ENCODE measurements around the gene RPL19. TPM values are rescaled to one million over a fixed set of nuclear protein-coding genes. Genes with fewer than 3 reads are reported as not detected.

The RPL19 gene
- polyA plus RNA-seq, 4 donors = 1,830 to 2,237 (median 2,122) TPM

- DNase-seq (ENCODE audit: low read depth in 4 of 4, low spot score in 2 of 4) = no peak
Measured at GRCh38 chr17:39171933-39172332, 28.1 kb upstream of the RPL19 start.

- no peak for DNase-seq (ENCODE audit: low read depth in 4 of 4, low spot score in 2 of 4)
Measured at GRCh38 chr17:39173080-39173479, 27.0 kb upstream of the RPL19 start.

- no peak for DNase-seq (ENCODE audit: low read depth in 4 of 4, low spot score in 2 of 4)
Measured at GRCh38 chr17:39173526-39174274, 26.4 kb upstream of the RPL19 start.

DNA sequence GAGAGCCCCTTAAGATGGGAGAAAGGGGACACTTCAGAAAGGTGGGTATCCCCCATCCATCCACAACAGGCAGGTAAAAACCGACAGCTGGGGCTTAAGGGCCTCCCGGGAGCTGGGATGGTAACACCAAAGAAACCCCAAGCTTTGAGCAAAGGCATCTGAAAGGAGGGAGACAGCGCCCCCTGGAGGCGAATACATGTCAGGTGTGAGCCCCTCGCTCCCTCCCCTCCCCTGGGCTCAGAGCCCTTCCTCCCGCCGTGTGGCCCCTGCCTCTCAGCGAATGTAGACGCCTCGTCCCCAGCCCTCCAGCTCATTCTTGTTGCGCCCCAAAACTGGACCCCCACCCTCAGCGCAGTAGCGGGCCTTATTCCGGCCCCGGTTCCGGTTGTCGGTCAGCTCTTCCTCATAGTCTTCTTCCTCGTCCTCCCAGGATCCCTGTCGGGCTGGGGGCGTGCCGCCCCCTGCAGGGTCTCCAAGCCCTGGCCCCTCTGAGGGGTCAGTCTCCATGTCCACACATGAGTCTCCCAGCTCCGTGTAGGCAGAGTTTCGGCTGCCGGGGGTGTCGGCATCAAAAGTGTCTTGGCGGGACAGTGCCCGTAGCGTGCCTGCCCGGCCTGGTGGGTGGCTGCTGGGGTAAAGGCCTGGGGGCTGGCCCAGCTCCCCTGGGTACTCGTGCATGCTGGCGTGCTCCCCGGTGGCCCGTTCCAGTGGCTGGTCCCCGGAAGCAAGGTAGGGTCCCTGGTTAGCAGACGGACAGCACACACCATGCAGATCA is 25.0 kb upstream of the RPL19 start:
- peak in 1 of 4 donors; percentile 67 for DNase-seq (ENCODE audit: low read depth in 4 of 4, low spot score in 2 of 4)

DNA sequence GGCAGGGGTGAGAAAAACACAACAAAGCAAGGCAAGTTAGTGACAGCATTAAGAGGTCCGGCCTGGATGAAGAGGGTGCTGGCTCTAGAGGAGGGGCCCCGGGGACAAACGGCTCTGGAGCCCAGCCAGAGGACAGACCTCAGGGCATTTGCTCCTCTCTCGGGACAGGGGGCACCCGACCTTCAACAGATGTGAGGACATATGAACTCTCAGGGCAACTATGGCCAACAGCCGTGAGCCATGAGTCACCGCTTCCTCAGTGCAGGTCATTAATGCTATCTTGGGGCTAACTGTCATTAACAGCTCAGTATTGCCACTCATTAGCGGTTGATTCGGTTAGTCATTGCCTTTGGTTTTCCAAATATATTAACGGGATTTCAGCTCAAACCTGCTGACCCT is 24.4 kb upstream of the RPL19 start:
- no peak for DNase-seq (ENCODE audit: low read depth in 4 of 4, low spot score in 2 of 4)

DNA sequence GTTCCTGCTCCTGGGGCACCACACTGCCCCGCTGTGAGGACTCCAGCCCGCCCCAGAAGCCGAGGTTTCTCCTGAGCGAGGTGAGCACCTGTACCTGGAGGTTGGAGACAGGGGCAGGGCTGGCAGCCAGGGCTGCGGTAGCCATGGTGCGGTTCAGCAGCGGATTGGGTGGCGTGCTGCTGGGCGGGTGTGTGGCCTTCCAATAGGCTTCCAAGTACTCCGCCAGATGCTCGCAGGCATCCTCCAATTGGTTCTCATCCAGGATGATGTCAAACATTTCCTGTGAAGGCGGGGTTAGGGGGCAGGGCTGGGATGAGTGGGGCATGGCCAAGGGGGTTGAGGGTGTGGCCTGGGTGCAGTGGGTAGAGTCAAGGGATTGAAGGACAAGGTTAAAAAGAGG is 22.8 kb upstream of the RPL19 start:
- no peak for DNase-seq (ENCODE audit: low read depth in 4 of 4, low spot score in 2 of 4)

DNA sequence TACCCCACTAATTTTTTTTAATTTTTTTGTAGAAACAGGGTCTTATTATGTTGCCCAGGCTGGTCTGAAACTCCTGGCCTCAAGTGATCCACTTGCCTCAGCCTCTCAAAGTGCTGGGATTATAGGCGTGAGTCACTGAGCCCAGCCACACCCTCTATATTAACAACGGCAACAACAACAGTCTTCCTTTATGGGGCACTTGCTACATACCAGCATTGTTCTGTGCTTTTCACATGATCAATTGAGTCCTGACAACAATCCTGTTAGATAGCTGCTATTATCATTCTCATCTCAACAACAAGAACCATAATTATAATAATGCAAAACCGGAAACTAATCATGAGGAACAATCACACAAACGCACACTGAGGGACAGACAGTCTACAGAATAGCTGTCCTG is 21.5 kb upstream of the RPL19 start:
- DNase-seq (ENCODE audit: low read depth in 4 of 4, low spot score in 2 of 4) = no peak

GRCh38 chr17:39181303-39181702 is 18.8 kb upstream of the RPL19 start:
- no peak for DNase-seq (ENCODE audit: low read depth in 4 of 4, low spot score in 2 of 4)

DNA sequence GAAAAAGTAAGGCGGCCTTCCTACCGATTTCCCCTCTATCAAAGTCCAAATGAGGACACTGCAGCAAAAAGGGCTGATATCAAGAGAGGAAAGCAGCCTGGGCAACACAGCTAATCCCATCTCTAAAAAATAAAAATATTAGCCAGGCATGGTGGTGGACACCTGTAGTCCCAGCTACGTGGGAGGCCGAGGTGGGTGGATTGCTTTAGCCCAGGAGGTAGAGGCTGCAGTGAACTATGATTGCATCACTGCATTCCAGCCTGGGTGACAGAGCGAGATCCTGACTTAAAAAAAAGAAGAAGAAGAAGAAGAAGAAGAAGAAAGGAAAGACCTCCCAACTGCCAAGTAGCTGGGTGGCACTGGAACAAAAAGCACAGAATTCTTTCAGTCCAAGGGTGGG is 17.0 kb upstream of the RPL19 start:
- DNase-seq (ENCODE audit: low read depth in 4 of 4, low spot score in 2 of 4) = no peak

DNA sequence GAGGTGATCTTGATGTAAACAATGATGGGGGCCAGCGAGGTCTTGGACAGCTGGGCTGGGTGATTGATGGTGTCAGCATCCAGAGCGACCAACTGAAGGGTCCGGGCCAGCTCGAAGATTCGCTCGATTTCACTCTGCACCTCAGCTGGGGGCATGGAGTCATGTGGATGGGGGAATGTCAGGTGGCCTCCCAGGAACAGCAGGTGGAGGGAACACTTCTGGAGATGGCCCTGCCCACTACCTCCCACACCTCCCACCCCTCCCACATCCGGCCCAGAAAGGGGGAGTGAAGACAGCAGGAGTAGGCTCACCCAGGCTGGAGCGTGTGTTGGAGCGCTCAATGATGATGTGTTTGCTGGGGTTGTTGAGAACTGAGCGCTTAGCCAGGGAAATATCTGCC is 16.4 kb upstream of the RPL19 start:
- DNase-seq (ENCODE audit: low read depth in 4 of 4, low spot score in 2 of 4) = no peak

- DNase-seq (ENCODE audit: low read depth in 4 of 4, low spot score in 2 of 4) = no peak
Measured at GRCh38 chr17:39186481-39187002, 13.5 kb upstream of the RPL19 start.

DNA sequence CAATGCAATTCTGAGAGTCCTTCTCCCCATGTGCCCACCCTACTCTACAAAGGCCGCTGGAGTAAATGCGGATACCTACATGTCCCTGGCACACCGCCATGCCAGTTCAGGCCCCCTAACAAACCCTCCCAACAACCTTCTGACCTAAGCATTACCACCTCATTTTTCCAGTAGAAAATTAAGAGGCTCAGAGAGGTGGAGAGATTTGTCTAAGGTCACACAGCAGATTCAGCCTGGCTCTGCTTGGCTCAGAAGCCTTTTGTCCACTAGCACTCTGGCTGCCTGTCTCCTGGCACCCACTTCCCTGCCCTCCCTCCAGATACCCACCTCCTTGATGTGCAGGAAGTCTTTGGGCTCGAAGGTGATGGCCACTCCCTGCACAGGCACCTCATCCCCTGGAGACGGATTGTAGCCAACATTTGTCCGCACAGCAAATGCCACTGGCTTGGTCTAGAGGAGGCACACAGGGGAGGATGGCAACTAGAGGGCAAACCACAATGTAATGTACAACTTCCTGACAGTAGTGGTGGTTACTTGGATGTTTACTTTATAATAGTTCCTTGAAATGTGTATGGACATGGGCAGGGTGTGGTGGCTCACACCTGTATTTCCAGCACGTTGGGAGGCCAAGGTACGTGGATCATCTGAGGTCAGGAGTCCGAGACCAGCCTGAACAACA is 12.8 kb upstream of the RPL19 start:
- no peak for DNase-seq (ENCODE audit: low read depth in 4 of 4, low spot score in 2 of 4)

DNA sequence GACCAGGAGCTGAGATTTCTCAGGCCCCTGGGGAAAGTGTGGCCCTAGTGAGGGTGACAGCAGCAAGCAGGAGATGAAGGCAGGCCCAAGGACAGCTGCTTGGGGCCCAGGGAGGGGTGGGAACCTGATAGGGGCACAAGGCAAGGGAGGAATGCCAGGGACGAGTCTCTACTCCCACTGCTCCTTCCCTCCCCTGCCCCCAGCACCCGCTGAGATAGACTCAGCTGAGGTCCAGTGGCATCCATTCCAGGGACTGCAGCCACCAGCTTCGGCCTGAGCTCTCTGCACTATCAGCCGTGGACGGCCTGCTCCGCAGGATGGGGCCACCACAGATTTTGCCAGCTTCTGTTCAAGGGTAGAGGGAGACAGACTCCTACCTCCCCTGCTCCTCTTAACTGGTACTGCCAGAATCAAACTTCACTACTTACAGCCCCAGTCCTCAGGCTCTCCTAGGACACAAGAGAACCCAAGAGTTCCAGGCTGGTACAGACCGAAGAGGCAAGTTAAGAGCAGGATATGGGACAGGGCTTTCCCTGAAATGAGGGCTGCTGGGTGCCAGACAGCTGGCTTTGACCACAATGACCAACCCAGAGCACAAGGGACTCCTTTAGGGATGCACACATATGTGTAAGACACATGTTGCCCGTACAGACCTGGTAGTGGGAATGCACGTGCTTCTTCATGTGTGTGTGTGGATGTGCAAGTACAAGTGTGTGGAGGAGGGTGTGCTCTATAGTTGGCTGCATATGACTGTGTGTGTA is 8.2 kb upstream of the RPL19 start:
- no peak for DNase-seq (ENCODE audit: low read depth in 4 of 4, low spot score in 2 of 4)

DNA sequence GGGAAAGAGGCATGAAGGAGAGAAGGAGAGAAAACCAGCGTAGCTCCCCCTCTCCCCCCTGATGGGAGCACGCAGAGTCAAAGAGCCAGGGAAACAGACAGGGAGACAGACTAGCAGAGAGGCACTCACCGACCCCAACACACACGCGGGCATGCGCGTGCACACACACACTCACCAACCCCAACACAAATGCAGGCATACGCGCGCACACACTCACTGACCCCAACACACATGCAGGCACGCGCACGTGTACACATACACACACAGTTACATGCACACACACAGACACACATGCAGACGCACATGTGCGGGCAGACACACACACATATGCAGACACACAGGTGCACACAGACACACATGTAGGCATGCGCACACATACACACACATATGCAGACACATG is 7.2 kb upstream of the RPL19 start:
- no peak for DNase-seq (ENCODE audit: low read depth in 4 of 4, low spot score in 2 of 4)

GRCh38 chr17:39193346-39193745 is 6.7 kb upstream of the RPL19 start:
- DNase-seq (ENCODE audit: low read depth in 4 of 4, low spot score in 2 of 4) = no peak

GRCh38 chr17:39194089-39194984 is 5.7 kb upstream of the RPL19 start:
- no peak for DNase-seq (ENCODE audit: low read depth in 4 of 4, low spot score in 2 of 4)

- no peak for DNase-seq (ENCODE audit: low read depth in 4 of 4, low spot score in 2 of 4)
Measured at GRCh38 chr17:39194985-39195524, 5.0 kb upstream of the RPL19 start.

GRCh38 chr17:39195568-39196160 is 4.4 kb upstream of the RPL19 start:
- DNase-seq (ENCODE audit: low read depth in 4 of 4, low spot score in 2 of 4) = no peak

- no peak for DNase-seq (ENCODE audit: low read depth in 4 of 4, low spot score in 2 of 4)
Measured at GRCh38 chr17:39196241-39196807, 3.8 kb upstream of the RPL19 start.

Data from left renal cortex interstitium (tissue), 4 donors.